Stimulated activated CD8-positive, alpha-beta memory T cell treated with anti-CD3 and anti-CD28 coated beads, Interleukin-12 subunit alpha, Interleukin-12 subunit beta, amount 100 ng/mL, for 4 hours (primary cell): ENCODE measurements around the gene HDGFL2.

Source experiments
- DNase-seq: peaks from one replicate; pipeline ENCODE4 v3.0.0-alpha.2; 2020; ENCODE audit warnings: low read depth

Gene HDGFL2

GRCh38 chr19:4445963-4446703 lies 26.0 kb upstream of the HDGFL2 start:
- no peak for DNase-seq

GRCh38 chr19:4446704-4447200 lies 25.3 kb upstream of the HDGFL2 start:
- no peak for DNase-seq

GRCh38 chr19:4447327-4448146 lies 24.6 kb upstream of the HDGFL2 start:
- DNase-seq, result no peak

GRCh38 chr19:4448147-4448985 lies 23.7 kb upstream of the HDGFL2 start:
- no peak for DNase-seq

- no peak for DNase-seq
These were observed 23.0 kb upstream of the HDGFL2 start for GRCh38 chr19:4449022-4449638.

- no peak for DNase-seq
These were observed 22.5 kb upstream of the HDGFL2 start for GRCh38 chr19:4449639-4450028.

- DNase-seq, result no peak
These were observed 19.7 kb upstream of the HDGFL2 start for GRCh38 chr19:4452230-4452990.

GRCh38 chr19:4453232-4454179 lies 18.6 kb upstream of the HDGFL2 start:
- DNase-seq, result no peak

GRCh38 chr19:4454747-4455718 lies 17.1 kb upstream of the HDGFL2 start:
- DNase-seq, result no peak

- no peak for DNase-seq
These were observed 16.2 kb upstream of the HDGFL2 start for GRCh38 chr19:4455719-4456475.

GRCh38 chr19:4456476-4456842 lies 15.6 kb upstream of the HDGFL2 start:
- DNase-seq, result no peak

- peak; percentile 41 for DNase-seq
These were observed 15.0 kb upstream of the HDGFL2 start for GRCh38 chr19:4456843-4457653.

GRCh38 chr19:4457654-4458395 lies 14.3 kb upstream of the HDGFL2 start, which contains the start of gene UBXN6:
Gene UBXN6, minus strand, starts transcription at chr19:4457794. Its CDS starts 97 bp downstream, at chr19:4457697.
- DNase-seq, result peak; percentile 94

- no peak for DNase-seq
These were observed 7.1 kb upstream of the HDGFL2 start for GRCh38 chr19:4464815-4465581.

GRCh38 chr19:4467835-4468234 lies 4.3 kb upstream of the HDGFL2 start:
- no peak for DNase-seq
